ENCODE measurements around the gene GYG2. TPM values are rescaled to one million over a fixed set of nuclear protein-coding genes. Genes with fewer than 3 reads are reported as not detected.

Gene GYG2
- total RNA-seq, 1 donor from 2014 or later = 44.4 TPM

DNA sequence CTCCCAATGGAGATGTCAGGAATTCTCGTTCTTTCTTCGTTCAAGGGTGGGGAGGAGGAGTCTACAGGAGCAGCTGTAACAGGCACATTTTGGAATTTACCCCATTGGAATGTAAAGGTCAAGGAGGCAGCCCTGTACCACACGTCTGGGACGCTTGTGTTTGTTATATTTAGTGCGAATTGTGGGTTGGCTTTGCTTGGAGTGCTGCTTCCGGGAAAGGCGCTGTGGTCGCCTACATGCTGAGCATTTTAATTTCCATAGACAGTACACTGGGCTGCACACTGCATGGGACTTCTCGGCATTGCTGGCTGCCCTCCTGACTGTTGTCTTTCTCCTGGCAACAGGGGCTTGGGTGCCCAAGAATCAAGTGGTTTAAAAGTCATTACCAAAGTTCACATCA lies 12.8 kb downstream of the GYG2 start:
- no peak overlapping the region for H3K4me3 Mint-ChIP-seq

DNA sequence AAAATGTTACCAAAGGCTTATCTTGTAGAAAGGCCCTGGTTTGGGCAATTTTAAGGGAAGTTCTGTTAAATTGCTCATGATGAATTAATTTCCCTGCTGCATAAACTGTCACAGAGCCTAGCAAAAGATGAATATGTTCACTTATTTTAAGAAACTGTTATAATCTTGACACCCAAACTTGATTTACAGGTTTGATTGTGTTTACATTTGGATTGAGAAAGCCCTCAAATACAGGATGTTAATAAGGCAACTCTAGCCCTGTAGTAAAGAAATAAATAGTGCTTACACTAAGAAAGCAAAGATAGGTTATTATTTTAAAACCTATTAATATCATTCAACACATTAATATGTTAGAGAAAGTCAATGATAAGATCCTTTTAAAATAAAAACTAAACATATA lies 18.3 kb downstream of the GYG2 start:
- Mint-ChIP-seq H3K4me1 (peaks cover 19% of the 10 kb centered on the region), H3K27ac (no peak overlapping the region), H3K36me3 (peaks cover 37% of the 10 kb centered on the region), H3K4me3 (no peak overlapping the region), H3K27me3 (ENCODE audit: insufficient read depth, low read depth) (no peaks in the 10 kb centered on the region), H3K9me3 (peaks cover 12% of the 10 kb centered on the region)
- H3K4me3 ChIP-seq = no peak overlapping the region
- no peak for DNase-seq (ENCODE audit: low spot score)
- H3K36me3 ChIP-seq = peaks cover 8% of the 10 kb centered on the region
- H3K4me1 ChIP-seq = peaks cover 7% of the 10 kb centered on the region
- TF ChIP-seq EZH2phosphoT487 (IDR thresholded peaks at IDR 0.05) = no peak
- TF ChIP-seq, protein P1, sequence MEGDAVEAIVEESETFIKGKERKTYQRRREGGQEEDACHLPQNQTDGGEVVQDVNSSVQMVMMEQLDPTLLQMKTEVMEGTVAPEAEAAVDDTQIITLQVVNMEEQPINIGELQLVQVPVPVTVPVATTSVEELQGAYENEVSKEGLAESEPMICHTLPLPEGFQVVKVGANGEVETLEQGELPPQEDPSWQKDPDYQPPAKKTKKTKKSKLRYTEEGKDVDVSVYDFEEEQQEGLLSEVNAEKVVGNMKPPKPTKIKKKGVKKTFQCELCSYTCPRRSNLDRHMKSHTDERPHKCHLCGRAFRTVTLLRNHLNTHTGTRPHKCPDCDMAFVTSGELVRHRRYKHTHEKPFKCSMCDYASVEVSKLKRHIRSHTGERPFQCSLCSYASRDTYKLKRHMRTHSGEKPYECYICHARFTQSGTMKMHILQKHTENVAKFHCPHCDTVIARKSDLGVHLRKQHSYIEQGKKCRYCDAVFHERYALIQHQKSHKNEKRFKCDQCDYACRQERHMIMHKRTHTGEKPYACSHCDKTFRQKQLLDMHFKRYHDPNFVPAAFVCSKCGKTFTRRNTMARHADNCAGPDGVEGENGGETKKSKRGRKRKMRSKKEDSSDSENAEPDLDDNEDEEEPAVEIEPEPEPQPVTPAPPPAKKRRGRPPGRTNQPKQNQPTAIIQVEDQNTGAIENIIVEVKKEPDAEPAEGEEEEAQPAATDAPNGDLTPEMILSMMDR (IDR thresholded peaks at IDR 0.05) = no peak
- no peak for TF ChIP-seq EZH2 (IDR thresholded peaks at IDR 0.05)
- no peaks in the 10 kb centered on the region for H3K9me3 ChIP-seq (ENCODE audit: low read depth)
- H3K79me2 ChIP-seq (ENCODE audit: low read depth) = no peaks in the 10 kb centered on the region
- H3K27ac ChIP-seq = no peak overlapping the region
- peaks cover 18% of the 10 kb centered on the region for H3F3A ChIP-seq (ENCODE audit: low read depth)
- H4K20me1 ChIP-seq (ENCODE audit: low read depth) = no peaks in the 10 kb centered on the region
- H3K27me3 ChIP-seq = no peaks in the 10 kb centered on the region
- H3K9ac ChIP-seq = no peak overlapping the region
- no peak overlapping the region for H2AFZ ChIP-seq (replicated peaks)
- H3K4me2 ChIP-seq = no peak overlapping the region

More for the DNA sequence above, 12.8 kb downstream of the GYG2 start:
- peaks cover 8% of the 10 kb centered on the region for H3K36me3 ChIP-seq
- no peak overlapping the region for H3K9ac ChIP-seq
- H3K4me1 ChIP-seq = no peaks in the 10 kb centered on the region
- H3K27me3 Mint-ChIP-seq (ENCODE audit: insufficient read depth, low read depth) = peaks cover 5% of the 10 kb centered on the region
- no peak overlapping the region for H3K27ac ChIP-seq
- H3K9me3 ChIP-seq (ENCODE audit: low read depth) = no peaks in the 10 kb centered on the region
- no peaks in the 10 kb centered on the region for H3K27me3 ChIP-seq
- no peak overlapping the region for H3K4me2 ChIP-seq
- H3K27ac Mint-ChIP-seq = no peak overlapping the region
- no peaks in the 10 kb centered on the region for H4K20me1 ChIP-seq (ENCODE audit: low read depth)
- H3F3A ChIP-seq (ENCODE audit: low read depth) = peaks cover 18% of the 10 kb centered on the region
- peaks cover 47% of the 10 kb centered on the region for H3K9me3 Mint-ChIP-seq
- H2AFZ ChIP-seq (replicated peaks) = no peak overlapping the region
- no peak for DNase-seq (ENCODE audit: low spot score)
- H3K36me3 Mint-ChIP-seq = peaks cover 60% of the 10 kb centered on the region
- no peak overlapping the region for H3K4me3 ChIP-seq
- H3K79me2 ChIP-seq (ENCODE audit: low read depth) = peaks cover 29% of the 10 kb centered on the region
- TF ChIP-seq EZH2 (IDR thresholded peaks at IDR 0.05) = no peak
- TF ChIP-seq, protein P1 (IDR thresholded peaks at IDR 0.05) = no peak
- TF ChIP-seq EZH2phosphoT487 (IDR thresholded peaks at IDR 0.05) = no peak
- H3K4me1 Mint-ChIP-seq = peaks cover 4% of the 10 kb centered on the region

DNA sequence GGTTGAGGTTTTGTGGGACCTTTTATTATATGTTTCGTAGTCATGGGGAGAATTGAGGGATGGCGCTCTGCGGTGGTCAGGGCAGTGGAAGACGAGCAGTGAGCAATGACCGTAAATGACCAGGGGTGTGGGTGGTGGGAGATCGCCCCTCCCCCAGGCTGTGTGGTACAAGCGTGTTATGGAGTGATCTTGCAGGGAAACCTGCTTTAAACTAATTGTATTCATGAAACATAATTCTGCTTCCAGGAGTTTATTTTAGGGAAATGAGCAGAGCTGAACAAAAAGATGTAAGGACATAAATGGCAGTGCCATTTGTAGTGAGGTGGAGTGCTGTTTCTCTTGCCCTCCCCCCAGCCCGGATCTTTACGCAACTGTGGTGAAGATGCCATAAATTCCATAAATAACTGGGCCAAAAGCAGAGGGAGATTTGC lies 20.2 kb downstream of the GYG2 start:
- TF ChIP-seq EZH2phosphoT487 (IDR thresholded peaks at IDR 0.05) = no peak
- no peak for TF ChIP-seq EZH2 (IDR thresholded peaks at IDR 0.05)
- TF ChIP-seq, protein P1 (IDR thresholded peaks at IDR 0.05) = no peak
- no peaks in the 10 kb centered on the region for H3K27me3 Mint-ChIP-seq (ENCODE audit: insufficient read depth, low read depth)
- Histone ChIP-seq H3K4me1 (peaks cover 7% of the 10 kb centered on the region), H3K27me3 (no peaks in the 10 kb centered on the region), H4K20me1 (ENCODE audit: low read depth) (no peaks in the 10 kb centered on the region), H3K27ac (no peak overlapping the region), H3K79me2 (ENCODE audit: low read depth) (no peaks in the 10 kb centered on the region), H3K4me3 (no peak overlapping the region), H3F3A (ENCODE audit: low read depth) (peaks cover 13% of the 10 kb centered on the region), H2AFZ (replicated peaks) (no peak overlapping the region), H3K9ac (no peak overlapping the region), H3K36me3 (peaks cover 5% of the 10 kb centered on the region), H3K4me2 (no peak overlapping the region), H3K9me3 (ENCODE audit: low read depth) (no peaks in the 10 kb centered on the region)
- H3K36me3 Mint-ChIP-seq = peaks cover 27% of the 10 kb centered on the region
- DNase-seq (ENCODE audit: low spot score) = no peak
- peaks cover 18% of the 10 kb centered on the region for H3K4me1 Mint-ChIP-seq
- no peak overlapping the region for H3K4me3 Mint-ChIP-seq
- H3K27ac Mint-ChIP-seq = peak overlapping the region; percentile 26
- peaks cover 4% of the 10 kb centered on the region for H3K9me3 Mint-ChIP-seq

All from neural progenitor cell (in vitro differentiated cells).